ENCODE results near the gene LRRC23. TPM values are rescaled to one million over a fixed set of nuclear protein-coding genes. Genes with fewer than 3 reads are reported as not detected.

The LRRC23 gene
- total RNA-seq, 2 experiments from 2014 or later: 3.1 to 6.0 TPM

Other genes with a start within 250 kb of the LRRC23 start
- 10 to 100 TPM; 10.8 to 13.3 TPM for gene ING4, start 241.7 kb upstream of the LRRC23 start, total RNA-seq
- 10 to 100 TPM; 59.3 to 59.8 TPM for gene ZNF384, start 215.4 kb upstream of the LRRC23 start, total RNA-seq
- under 1 TPM; 0.55 to 0.80 TPM for gene PIANP, start 204.0 kb upstream of the LRRC23 start, total RNA-seq
- gene COPS7A, start 180.8 kb upstream of the LRRC23 start, total RNA-seq: 10 to 100 TPM; 43.5 to 46.1 TPM
- 100 to 1,000 TPM; 144 to 150 TPM for gene MLF2, start 151.7 kb upstream of the LRRC23 start, total RNA-seq
- gene PTMS, start 138.5 kb upstream of the LRRC23 start, total RNA-seq: 10 to 100 TPM; 87.1 to 97.7 TPM
- 100 to 1,000 TPM; 324 to 331 TPM for gene LAG3, start 132.3 kb upstream of the LRRC23 start, total RNA-seq
- gene CD4, start 115.3 kb upstream of the LRRC23 start, total RNA-seq: 1 to 10 TPM; 1.4 to 1.6 TPM
- under 1 TPM; 0.21 to 0.44 TPM for gene GPR162, start 83.0 kb upstream of the LRRC23 start, total RNA-seq
- gene P3H3, start 76.4 kb upstream of the LRRC23 start, total RNA-seq: 1 to 10 TPM; 1.8 TPM
- under 1 TPM; 0.32 to 0.63 TPM for gene GNB3, start 63.9 kb upstream of the LRRC23 start, total RNA-seq
- gene CDCA3, start 53.5 kb upstream of the LRRC23 start, total RNA-seq: 10 to 100 TPM; 50.0 to 53.1 TPM
- gene USP5, start 52.7 kb upstream of the LRRC23 start, total RNA-seq: 100 to 1,000 TPM; 151 to 152 TPM
- 1,000 to 10,000 TPM; 1,928 to 1,984 TPM for gene TPI1, start 37.3 kb upstream of the LRRC23 start, total RNA-seq
- gene SPSB2, start 31.5 kb upstream of the LRRC23 start, total RNA-seq: 1 to 10 TPM; 3.3 to 4.6 TPM
- gene ENO2, start 9.8 kb downstream of the LRRC23 start, total RNA-seq: 100 to 1,000 TPM; 171 to 175 TPM
- 10 to 100 TPM; 44.1 to 44.3 TPM for gene ATN1, start 23.1 kb downstream of the LRRC23 start, total RNA-seq
- not detected for gene RNU7-1, start 39.0 kb downstream of the LRRC23 start, total RNA-seq
- 100 to 1,000 TPM; 234 to 239 TPM for gene C12orf57, start 39.2 kb downstream of the LRRC23 start, total RNA-seq
- gene PTPN6, start 46.5 kb downstream of the LRRC23 start, total RNA-seq: 100 to 1,000 TPM; 436 to 441 TPM
- gene PHB2, start 65.8 kb downstream of the LRRC23 start, total RNA-seq: 100 to 1,000 TPM; 509 to 511 TPM
- 100 to 1,000 TPM; 152 to 162 TPM for gene EMG1, start 66.1 kb downstream of the LRRC23 start, total RNA-seq
- gene LPCAT3, start 113.7 kb downstream of the LRRC23 start, total RNA-seq: 10 to 100 TPM; 26.1 TPM
- 1 to 10 TPM in 1 of 2 experiments, under 1 TPM in 1; 0.65 to 1.0 TPM for gene C1S, start 155.9 kb downstream of the LRRC23 start, total RNA-seq
- gene C1R, start 187.6 kb downstream of the LRRC23 start, total RNA-seq: 1 to 10 TPM in 1 of 2 experiments, under 1 TPM in 1; 0.84 to 1.2 TPM
- 10 to 100 TPM; 11.1 to 11.5 TPM for gene C1RL, start 204.4 kb downstream of the LRRC23 start, total RNA-seq
- under 1 TPM in 1 of 2 experiments, not detected in 1; 0.19 TPM for gene RBP5, start 224.1 kb downstream of the LRRC23 start, total RNA-seq
- 10 to 100 TPM; 19.0 to 19.5 TPM for gene CLSTN3, start 225.5 kb downstream of the LRRC23 start, total RNA-seq

Data from activated CD8-positive, alpha-beta memory T cell treated with anti-CD3 and anti-CD28 coated beads for 36 hours (primary cell).